H9 (cell line): ENCODE data around the gene RUNX1. TPM values are rescaled to one million over a fixed set of nuclear protein-coding genes. Genes with fewer than 3 reads are reported as not detected.

Experiments
- DNase-seq: peaks from one replicate; pipeline ENCODE4 v3.0.0-alpha.2; 2017
- H2AFZ ChIP-seq: one replicate; pipeline ENCODE4 v1.6.1; 2013; ENCODE audit warnings: mild to moderate bottlenecking, low read length, control low read depth, moderate library complexity
- H2AK5ac ChIP-seq: 2 replicates; pipeline ENCODE4 v1.6.1; 2013; ENCODE audit warnings: low read length, control low read depth, mixed read lengths; ENCODE audit not compliant: insufficient read length
- H2BK120ac ChIP-seq: one replicate; pipeline ENCODE4 v1.6.1; 2013; ENCODE audit warnings: low read depth, mild to moderate bottlenecking, low read length, control low read depth, inconsistent platforms; ENCODE audit not compliant: poor library complexity, severe bottlenecking
- H2BK12ac ChIP-seq: 2 replicates; pipeline ENCODE4 v1.6.1; 2013; ENCODE audit warnings: low read length, control low read depth, mixed read lengths, low read depth; ENCODE audit not compliant: insufficient read length
- H2BK15ac ChIP-seq: 2 replicates; pipeline ENCODE4 v1.6.1; 2013; ENCODE audit warnings: low read depth, low read length, control low read depth
- H2BK20ac ChIP-seq: one replicate; pipeline ENCODE4 v1.6.1; 2013; ENCODE audit warnings: low read depth, mild to moderate bottlenecking, low read length, control low read depth, inconsistent platforms; ENCODE audit not compliant: poor library complexity, severe bottlenecking
- H2BK5ac ChIP-seq: 2 replicates; pipeline ENCODE4 v1.6.1; 2013; ENCODE audit warnings: low read length, control low read depth, mixed read lengths; ENCODE audit not compliant: insufficient read length
- H3K14ac ChIP-seq: 2 replicates; pipeline ENCODE4 v1.6.1; 2013; ENCODE audit warnings: low read length, control low read depth; ENCODE audit not compliant: insufficient read depth
- H3K18ac ChIP-seq: 2 replicates; pipeline ENCODE4 v1.6.1; 2013; ENCODE audit warnings: low read depth, mild to moderate bottlenecking, mixed read lengths, low read length, control low read depth; ENCODE audit not compliant: insufficient read length
- H3K23ac ChIP-seq: 2 replicates; pipeline ENCODE4 v1.6.1; 2013; ENCODE audit warnings: low read length, control low read depth, mixed read lengths, low read depth; ENCODE audit not compliant: insufficient read length
- H3K23me2 ChIP-seq: 2 replicates; pipeline ENCODE4 v1.6.1; 2013; ENCODE audit warnings: low read depth, mild to moderate bottlenecking, mixed read lengths, low read length, control low read depth; ENCODE audit not compliant: insufficient read length, poor library complexity, severe bottlenecking
- H3K27ac ChIP-seq: 2 replicates; pipeline ENCODE4 v1.5.1; 2013; ENCODE audit warnings: low read length, control low read depth, mixed read lengths, low read depth; ENCODE audit not compliant: insufficient read length
- H3K27me3 ChIP-seq: 2 replicates; pipeline ENCODE4 v1.6.1; 2013; ENCODE audit warnings: low read length, control low read depth, inconsistent platforms; ENCODE audit not compliant: insufficient read depth
- H3K4ac ChIP-seq: 2 replicates; pipeline ENCODE4 v1.6.1; 2013; ENCODE audit warnings: low read depth, mild to moderate bottlenecking, control low read depth, inconsistent platforms, low read length, moderate library complexity
- H3K4me1 ChIP-seq: 2 replicates; pipeline ENCODE4 v1.6.1; 2013; ENCODE audit warnings: low read length, control low read depth, inconsistent platforms; ENCODE audit not compliant: insufficient read depth
- H3K4me2 ChIP-seq: 2 replicates; pipeline ENCODE4 v1.6.1; 2013; ENCODE audit warnings: low read length, control low read depth, mixed read lengths; ENCODE audit not compliant: insufficient read length, insufficient read depth
- H3K56ac ChIP-seq: 2 replicates; pipeline ENCODE4 v1.6.1; 2013; ENCODE audit warnings: low read depth, mild to moderate bottlenecking, mixed read lengths, low read length, control low read depth; ENCODE audit not compliant: insufficient read length
- H3K79me1 ChIP-seq: 2 replicates; pipeline ENCODE4 v1.6.1; 2013; ENCODE audit warnings: low read depth, mild to moderate bottlenecking, moderate library complexity, low read length, control low read depth, inconsistent platforms; ENCODE audit not compliant: insufficient read depth, poor library complexity, severe bottlenecking
- H3K79me2 ChIP-seq: 2 replicates; pipeline ENCODE4 v1.6.1; 2013; ENCODE audit warnings: low read length, control low read depth, inconsistent platforms; ENCODE audit not compliant: insufficient read depth
- H3K9ac ChIP-seq: 2 replicates; pipeline ENCODE4 v1.6.1; 2013; ENCODE audit warnings: low read length, control low read depth, mixed read lengths; ENCODE audit not compliant: insufficient read length; ENCODE audit errors: extremely low read depth
- H3K9me3 ChIP-seq: one replicate; pipeline ENCODE4 v1.6.1; 2013; ENCODE audit warnings: low read depth, low read length, inconsistent platforms; ENCODE audit not compliant: control insufficient read depth
- H3T11ph ChIP-seq: one replicate; pipeline ENCODE4 v1.6.1; 2013; ENCODE audit warnings: mild to moderate bottlenecking, low read length, control low read depth, inconsistent platforms
- H4K20me1 ChIP-seq: one replicate; pipeline ENCODE4 v1.6.1; 2013; ENCODE audit not compliant: control insufficient read depth, insufficient read length, insufficient read depth
- H4K5ac ChIP-seq: 2 replicates; pipeline ENCODE4 v1.6.1; 2013; ENCODE audit warnings: low read depth, mild to moderate bottlenecking, mixed read lengths, low read length, control low read depth; ENCODE audit not compliant: insufficient read length
- H4K8ac ChIP-seq: replicated peaks from 2 replicates; pipeline ENCODE4 v1.6.1; 2013; ENCODE audit warnings: low read length, control low read depth, mixed read lengths, low read depth; ENCODE audit not compliant: insufficient read length
- H4K91ac ChIP-seq: 2 replicates; pipeline ENCODE4 v1.6.1; 2013; ENCODE audit warnings: low read depth, mild to moderate bottlenecking, moderate library complexity, mixed read lengths, low read length, control low read depth; ENCODE audit not compliant: insufficient read length
- H3K27ac Mint-ChIP-seq, 3 experiments: 2 replicates in 2 of 3; 3 replicates in 1 of 3; pipeline ENCODE4 v1.8.0; 2020 to 2021; ENCODE audit warnings: mixed read lengths in 3 of 3, mild to moderate bottlenecking in 1 of 3, moderate library complexity in 1 of 3
- H3K27me3 Mint-ChIP-seq: 2 replicates; pipeline ENCODE4 v1.8.0; 2021; ENCODE audit warnings: low read depth, mild to moderate bottlenecking, moderate library complexity, mixed read lengths
- H3K36me3 Mint-ChIP-seq, 3 experiments: 2 replicates in 2 of 3; 3 replicates in 1 of 3; pipeline ENCODE4 v1.8.0; 2020 to 2021; ENCODE audit warnings: low read depth in 3 of 3, mixed read lengths in 3 of 3; ENCODE audit not compliant: insufficient read depth in 1 of 3
- H3K4me1 Mint-ChIP-seq, 2 experiments: 2 replicates each; pipeline ENCODE4 v1.8.0; 2020; ENCODE audit warnings: mixed read lengths in 2 of 2
- H3K4me3 Mint-ChIP-seq, 2 experiments: 2 replicates in 1 of 2; 3 replicates in 1 of 2; pipeline ENCODE4 v1.8.0; 2020 to 2021; ENCODE audit warnings: mild to moderate bottlenecking in 2 of 2, mixed read lengths in 2 of 2, moderate library complexity in 1 of 2
- H3K9me3 Mint-ChIP-seq, 2 experiments: 2 replicates in 1 of 2; 3 replicates in 1 of 2; pipeline ENCODE4 v1.8.0; 2020; ENCODE audit warnings: mild to moderate bottlenecking in 2 of 2, mixed read lengths in 2 of 2, moderate library complexity in 1 of 2
- CTCF ChIP-seq: fragments of 200-600 bp; sonication (generic); conservative IDR thresholded peaks from 3 replicates; pipeline ENCODE4 v1.8.0; 2021; ENCODE audit warnings: antibody characterized with exemption, mild to moderate bottlenecking
- WGBS: extraction: QIAGEN DNeasy Blood & Tissue Kit; methylation state at CpG from one replicate; pipeline ENCODE4 v1.1.7; 2013; ENCODE audit warnings: missing lambda C conversion rate, low lambda C conversion rate, mixed read lengths; ENCODE audit not compliant: insufficient read length; ENCODE audit errors: extremely low coverage; 5-methylcytosine and 5-hydroxymethylcytosine counted together
- total RNA-seq: library from RNA; stranded (reverse); gene quantifications from 2 replicates; pipeline ENCODE4 v1.2.1, GENCODE V29; 2021

Gene RUNX1
- total RNA-seq, 1 experiment from 2014 or later: 0.72 TPM

DNA sequence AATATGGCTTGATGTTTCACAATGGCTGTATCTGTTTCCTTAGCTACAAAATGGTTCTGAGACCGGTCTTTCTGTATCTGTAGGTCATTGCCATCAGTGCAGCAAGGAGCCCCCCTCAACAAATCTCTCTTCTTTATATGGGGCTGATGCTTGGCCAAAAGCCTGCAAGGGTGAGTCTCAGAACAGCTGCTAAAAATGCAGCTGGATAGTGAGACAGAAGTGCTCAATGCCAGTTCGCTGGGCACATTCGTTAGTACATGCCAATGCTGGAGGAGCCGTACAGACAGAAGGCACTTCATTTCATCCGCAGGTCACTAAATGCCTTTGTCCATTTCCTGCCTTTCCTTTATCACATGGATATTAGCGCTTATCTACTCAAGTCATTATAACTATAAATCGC lies 67.3 kb downstream of the RUNX1 start:
- Mint-ChIP-seq H3K27me3 (peaks cover 8% of the 10 kb centered on the region), H3K27ac (no peak overlapping the region), H3K9me3 (no peaks in the 10 kb centered on the region; a peak in 1 of 5 replicates), H3K36me3 (no peaks in the 10 kb centered on the region), H3K4me3 (no peak overlapping the region), H3K4me1 (peaks cover 3 to 11% of the 10 kb centered on the region in 2 experiments)
- Histone ChIP-seq H2BK15ac (no peak overlapping the region), H4K91ac (no peak overlapping the region), H3K27me3 (no peaks in the 10 kb centered on the region), H3K79me2 (no peaks in the 10 kb centered on the region), H4K8ac (no peak overlapping the region), H3K4me2 (no peak overlapping the region), H3K9me3 (no peaks in the 10 kb centered on the region), H3K27ac (no peak overlapping the region), H3K18ac (no peak overlapping the region), H2BK12ac (no peak overlapping the region), H2AFZ (no peak overlapping the region), H3K56ac (no peak overlapping the region), H2BK5ac (no peak overlapping the region), H3T11ph (no peak overlapping the region), H2AK5ac (no peak overlapping the region), H3K23me2 (no peaks in the 10 kb centered on the region), H3K9ac (no peak overlapping the region), H4K5ac (no peak overlapping the region), H3K4me1 (no peaks in the 10 kb centered on the region; the same call in 1 of the 2 replicates), H3K4ac (no peak overlapping the region), H3K14ac (no peak overlapping the region), H4K20me1 (no peaks in the 10 kb centered on the region), H2BK120ac (no peak overlapping the region), H3K23ac (no peak overlapping the region), H3K79me1 (no peaks in the 10 kb centered on the region), H2BK20ac (no peak overlapping the region)
- no peak for DNase-seq
- WGBS: no CpG with 5 or more reads among the region's 7 CpGs
- no peak for TF ChIP-seq CTCF
